HEK293 (cell line): ENCODE data around the gene ARTN.

Experiments used
- CTCF ChIA-PET: fragments of 350-600 bp; formaldehyde crosslinking; extraction: SDS; loops from one replicate; lab custom pipeline; 2021; ENCODE audit warnings: antibody characterized with exemption; lab: Yijun Ruan, JAX
- POLR2A ChIA-PET: fragments of 300-600 bp; formaldehyde crosslinking; extraction: SDS; loops from one replicate; lab custom pipeline; 2020; ENCODE audit warnings: antibody characterized with exemption, inconsistent platforms; lab: Yijun Ruan, JAX
- H3K27ac ChIP-seq: fragments of 200-500 bp; sonication (Bioruptor generic); 2 replicates; pipeline ENCODE4 v1.5.1; 2014; ENCODE audit warnings: low read depth, low read length, control low read depth, inconsistent platforms; ENCODE audit errors: extremely low read depth
- H3K36me3 ChIP-seq, 2 experiments: fragments of 200-500 bp in 1 of 2; sonication (Bioruptor generic) in 1 of 2; 1 replicate in 1 of 2; 2 replicates in 1 of 2; pipeline ENCODE4 v1.5.1; 2014 to 2017; ENCODE audit warnings: inconsistent platforms in 2 of 2, low read length in 2 of 2; ENCODE audit not compliant: control insufficient read depth in 2 of 2, insufficient read depth in 1 of 2
- H3K4me1 ChIP-seq: fragments of 200-500 bp; sonication (Bioruptor generic); 2 replicates; pipeline ENCODE4 v1.5.1; 2014; ENCODE audit warnings: mild to moderate bottlenecking, low read length, inconsistent platforms; ENCODE audit not compliant: control insufficient read depth, insufficient read depth
- H3K4me3 ChIP-seq: 2 replicates; pipeline ENCODE4 v1.5.1; 2011; ENCODE audit warnings: low read depth, mild to moderate bottlenecking, control low read depth, low read length, moderate library complexity
- H3K9me3 ChIP-seq: fragments of 200-500 bp; sonication (Bioruptor generic); 2 replicates; pipeline ENCODE4 v1.5.1; 2014; ENCODE audit warnings: low read depth, low read length, inconsistent platforms; ENCODE audit not compliant: control insufficient read depth, insufficient read depth
- GFI1B ChIP-seq: fragments of 450-650 bp; formaldehyde crosslinking; IDR thresholded peaks from 2 replicates; pipeline ENCODE4 v1.5.1; 2016; ENCODE audit warnings: missing biosample characterization, missing genetic modification characterization
- GLI2 ChIP-seq: fragments of 450-650 bp; formaldehyde crosslinking; IDR thresholded peaks from 2 replicates; pipeline ENCODE4; 2017; ENCODE audit warnings: missing biosample characterization, missing genetic modification characterization, low read depth, borderline replicate concordance
- MEIS1 ChIP-seq: sonication (generic); formaldehyde crosslinking; IDR thresholded peaks from 2 replicates; pipeline ENCODE4 v1.8.1; 2022; ENCODE audit warnings: missing genetic modification reagents, mild to moderate bottlenecking, borderline replicate concordance
- MYNN ChIP-seq: fragments of 450-650 bp; formaldehyde crosslinking; IDR thresholded peaks from 2 replicates; pipeline ENCODE4 v1.5.1; 2016; ENCODE audit warnings: missing biosample characterization, missing genetic modification characterization, borderline replicate concordance
- SP3 ChIP-seq: fragments of 450-650 bp; formaldehyde crosslinking; IDR thresholded peaks from 2 replicates; pipeline ENCODE4 v1.5.1; 2016; ENCODE audit warnings: missing biosample characterization, missing genetic modification characterization
- ZEB2 ChIP-seq: fragments of 450-650 bp; formaldehyde crosslinking; IDR thresholded peaks from 2 replicates; pipeline ENCODE4 v1.5.1; 2016; ENCODE audit warnings: missing biosample characterization, missing genetic modification characterization
- ZNF112 ChIP-seq: fragments of 450-650 bp; formaldehyde crosslinking; IDR thresholded peaks from 2 replicates; pipeline ENCODE4 v1.5.0; 2017; ENCODE audit warnings: missing biosample characterization, missing genetic modification characterization
- ZNF132 ChIP-seq: fragments of 450-650 bp; formaldehyde crosslinking; IDR thresholded peaks from 2 replicates; pipeline ENCODE4 v1.5.1; 2017; ENCODE audit warnings: missing biosample characterization, missing genetic modification characterization, borderline replicate concordance
- ZNF16 ChIP-seq: fragments of 450-650 bp; formaldehyde crosslinking; IDR thresholded peaks from 2 replicates; pipeline ENCODE4 v1.5.1; 2016; ENCODE audit warnings: low read depth, missing biosample characterization, missing genetic modification characterization
- ZNF248 ChIP-seq: fragments of 450-650 bp; formaldehyde crosslinking; IDR thresholded peaks from 2 replicates; pipeline ENCODE4 v1.5.1; 2017; ENCODE audit warnings: missing biosample characterization, missing genetic modification characterization
- ZNF341 ChIP-seq: fragments of 450-650 bp; formaldehyde crosslinking; IDR thresholded peaks from 2 replicates; pipeline ENCODE4; 2016; ENCODE audit warnings: low read depth, missing biosample characterization, missing genetic modification characterization
- ZNF391 ChIP-seq: fragments of 450-650 bp; formaldehyde crosslinking; IDR thresholded peaks from 2 replicates; pipeline ENCODE4 v1.5.1; 2016; ENCODE audit warnings: low read depth, missing biosample characterization, missing genetic modification characterization, borderline replicate concordance
- ZNF48 ChIP-seq: fragments of 450-650 bp; formaldehyde crosslinking; IDR thresholded peaks from 2 replicates; pipeline ENCODE4 v1.5.1; 2016; ENCODE audit warnings: missing biosample characterization, missing genetic modification characterization
- ZNF624 ChIP-seq: fragments of 450-650 bp; formaldehyde crosslinking; IDR thresholded peaks from 2 replicates; pipeline ENCODE4 v1.5.1; 2017; ENCODE audit warnings: missing biosample characterization, missing genetic modification characterization
- ZNF654 ChIP-seq: fragments of 450-650 bp; formaldehyde crosslinking; IDR thresholded peaks from 2 replicates; pipeline ENCODE4 v1.5.1; 2016; ENCODE audit warnings: low read depth, missing biosample characterization, missing genetic modification characterization
- ZNF660 ChIP-seq: fragments of 450-650 bp; IDR thresholded peaks from 2 replicates; pipeline ENCODE4 v1.5.1; 2018; ENCODE audit warnings: missing biosample characterization, mild to moderate bottlenecking, missing genetic modification characterization
- TF ChIP-seq, protein P1 (sequence below): fragments of 450-650 bp; formaldehyde crosslinking; IDR thresholded peaks from 2 replicates; pipeline ENCODE4 v1.5.1; 2016; ENCODE audit warnings: missing biosample characterization, missing genetic modification characterization
- TF ChIP-seq, protein P2 (sequence below): fragments of 450-650 bp; formaldehyde crosslinking; IDR thresholded peaks from 2 replicates; pipeline ENCODE4 v1.5.1; 2017; ENCODE audit warnings: missing biosample characterization, missing genetic modification characterization
- TF ChIP-seq, protein P3 (sequence below): fragments of 450-650 bp; formaldehyde crosslinking; optimal IDR thresholded peaks from 2 replicates; pipeline ENCODE3; 2016; ENCODE audit warnings: missing biosample characterization, mild to moderate bottlenecking, missing genetic modification characterization
- TF ChIP-seq, protein P4 (sequence below): fragments of 450-650 bp; formaldehyde crosslinking; IDR thresholded peaks from 2 replicates; pipeline ENCODE4 v1.5.1; 2016; ENCODE audit warnings: missing biosample characterization, missing genetic modification characterization

The ARTN gene

DNA sequence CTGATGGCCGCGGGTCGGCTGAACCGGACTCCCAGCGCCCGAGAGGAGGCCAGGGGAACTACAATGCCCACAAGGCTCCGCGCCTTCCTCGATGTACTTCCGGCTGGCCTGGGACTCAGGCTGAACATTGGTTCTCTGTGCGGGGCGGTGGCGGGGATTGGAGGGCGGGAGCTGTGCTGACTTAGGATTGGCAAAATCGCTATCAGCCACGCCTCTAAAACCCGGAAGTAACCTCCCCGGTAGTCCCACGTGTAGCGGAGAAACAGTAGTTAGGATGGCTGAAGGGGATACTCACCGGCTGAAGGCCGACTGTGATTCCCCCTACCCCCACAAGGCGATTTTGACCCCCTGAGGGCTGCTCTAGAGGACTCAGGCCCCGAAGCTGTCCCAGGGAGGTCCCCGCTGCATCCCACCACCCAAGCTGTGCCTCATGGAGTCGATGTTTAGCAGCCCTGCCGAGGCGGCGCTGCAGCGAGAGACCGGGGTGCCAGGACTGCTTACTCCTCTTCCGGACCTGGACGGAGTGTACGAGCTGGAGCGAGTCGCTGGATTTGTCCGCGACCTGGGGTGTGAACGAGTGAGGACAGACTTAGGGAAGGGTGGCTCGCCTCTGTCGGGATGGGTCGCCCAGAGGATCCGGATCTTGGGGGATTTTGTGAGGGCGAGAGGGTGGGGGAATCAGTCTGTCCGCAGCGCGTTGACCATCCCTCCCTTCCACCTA is 36.3 kb downstream of the ARTN start, which contains the start of gene DPH2 (continued):
- TF ChIP-seq ZNF48 (tag by site-specific recombination) (no peak), ZNF16 (tag by site-specific recombination) (no peak), ZEB2 (tag by site-specific recombination) (0 out of 2 replicates have a peak, but pooled peaks have one; percentile 21), SP3 (tag by site-specific recombination) (peak; percentile 90), ZNF660 (tag by site-specific recombination) (peak; percentile 56; the same call in 1 of the 2 replicates), ZNF654 (tag by site-specific recombination) (no peak)
- TF ChIP-seq, protein P1, sequence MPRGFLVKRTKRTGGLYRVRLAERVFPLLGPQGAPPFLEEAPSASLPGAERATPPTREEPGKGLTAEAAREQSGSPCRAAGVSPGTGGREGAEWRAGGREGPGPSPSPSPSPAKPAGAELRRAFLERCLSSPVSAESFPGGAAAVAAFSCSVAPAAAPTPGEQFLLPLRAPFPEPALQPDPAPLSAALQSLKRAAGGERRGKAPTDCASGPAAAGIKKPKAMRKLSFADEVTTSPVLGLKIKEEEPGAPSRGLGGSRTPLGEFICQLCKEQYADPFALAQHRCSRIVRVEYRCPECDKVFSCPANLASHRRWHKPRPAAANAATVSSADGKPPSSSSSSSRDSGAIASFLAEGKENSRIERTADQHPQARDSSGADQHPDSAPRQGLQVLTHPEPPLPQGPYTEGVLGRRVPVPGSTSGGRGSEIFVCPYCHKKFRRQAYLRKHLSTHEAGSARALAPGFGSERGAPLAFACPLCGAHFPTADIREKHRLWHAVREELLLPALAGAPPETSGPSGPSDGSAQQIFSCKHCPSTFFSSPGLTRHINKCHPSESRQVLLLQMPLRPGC (tag by site-specific recombination), result no peak
- TF ChIP-seq, protein P2, sequence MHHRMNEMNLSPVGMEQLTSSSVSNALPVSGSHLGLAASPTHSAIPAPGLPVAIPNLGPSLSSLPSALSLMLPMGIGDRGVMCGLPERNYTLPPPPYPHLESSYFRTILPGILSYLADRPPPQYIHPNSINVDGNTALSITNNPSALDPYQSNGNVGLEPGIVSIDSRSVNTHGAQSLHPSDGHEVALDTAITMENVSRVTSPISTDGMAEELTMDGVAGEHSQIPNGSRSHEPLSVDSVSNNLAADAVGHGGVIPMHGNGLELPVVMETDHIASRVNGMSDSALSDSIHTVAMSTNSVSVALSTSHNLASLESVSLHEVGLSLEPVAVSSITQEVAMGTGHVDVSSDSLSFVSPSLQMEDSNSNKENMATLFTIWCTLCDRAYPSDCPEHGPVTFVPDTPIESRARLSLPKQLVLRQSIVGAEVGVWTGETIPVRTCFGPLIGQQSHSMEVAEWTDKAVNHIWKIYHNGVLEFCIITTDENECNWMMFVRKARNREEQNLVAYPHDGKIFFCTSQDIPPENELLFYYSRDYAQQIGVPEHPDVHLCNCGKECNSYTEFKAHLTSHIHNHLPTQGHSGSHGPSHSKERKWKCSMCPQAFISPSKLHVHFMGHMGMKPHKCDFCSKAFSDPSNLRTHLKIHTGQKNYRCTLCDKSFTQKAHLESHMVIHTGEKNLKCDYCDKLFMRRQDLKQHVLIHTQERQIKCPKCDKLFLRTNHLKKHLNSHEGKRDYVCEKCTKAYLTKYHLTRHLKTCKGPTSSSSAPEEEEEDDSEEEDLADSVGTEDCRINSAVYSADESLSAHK, result no peak
- TF ChIP-seq, all 188 proteins: peak for 23

DNA sequence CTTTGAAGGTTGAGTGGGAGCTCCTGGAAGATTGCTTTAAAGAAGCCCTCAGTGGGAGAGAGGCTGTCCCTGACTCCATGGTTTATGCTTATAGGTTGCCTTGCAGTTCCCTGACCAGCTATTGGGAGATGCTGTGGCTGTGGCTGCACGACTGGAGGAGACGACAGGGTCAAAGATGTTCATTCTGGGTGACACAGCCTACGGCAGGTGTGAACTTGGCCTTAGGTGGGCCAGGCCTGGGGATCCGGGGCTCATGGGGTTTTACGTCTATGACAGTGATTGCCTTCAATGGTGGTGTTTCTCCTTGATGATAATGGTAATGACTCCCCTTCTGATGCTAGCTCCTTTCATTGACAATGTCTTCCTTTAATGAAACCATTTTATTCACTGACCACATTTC is 36.9 kb downstream of the ARTN start:
- ChIA-PET CTCF (interaction anchor here (0.6 to 1.2 kb wide), 4 partner anchors 17 to 700 kb away, joined by 3 to 7 read pairs (median 3); no protein-coding TSS in a partner anchor), POLR2A (interaction anchor here (0.8 to 1.7 kb wide), 2 partner anchors 21 to 320 kb away, joined by 3 to 5 read pairs; partner anchors contain the start of gene KDM4A)
- H3K4me3 ChIP-seq, result peak overlapping the region; percentile 89
- H3K9me3 ChIP-seq, result no peaks in the 10 kb centered on the region
- TF ChIP-seq GFI1B (tag by site-specific recombination) (no peak), ZNF112 (tag by site-specific recombination) (no peak), ZNF132 (tag by site-specific recombination) (no peak)
- TF ChIP-seq, protein P2, result no peak
- TF ChIP-seq, protein P1 (tag by site-specific recombination), result no peak
- H3K27ac ChIP-seq, result no peak overlapping the region
- no peaks in the 10 kb centered on the region for H3K4me1 ChIP-seq
- peaks cover 0 to 53% of the 10 kb centered on the region in 2 experiments; a peak in 1 of 3 replicates for H3K36me3 ChIP-seq

DNA sequence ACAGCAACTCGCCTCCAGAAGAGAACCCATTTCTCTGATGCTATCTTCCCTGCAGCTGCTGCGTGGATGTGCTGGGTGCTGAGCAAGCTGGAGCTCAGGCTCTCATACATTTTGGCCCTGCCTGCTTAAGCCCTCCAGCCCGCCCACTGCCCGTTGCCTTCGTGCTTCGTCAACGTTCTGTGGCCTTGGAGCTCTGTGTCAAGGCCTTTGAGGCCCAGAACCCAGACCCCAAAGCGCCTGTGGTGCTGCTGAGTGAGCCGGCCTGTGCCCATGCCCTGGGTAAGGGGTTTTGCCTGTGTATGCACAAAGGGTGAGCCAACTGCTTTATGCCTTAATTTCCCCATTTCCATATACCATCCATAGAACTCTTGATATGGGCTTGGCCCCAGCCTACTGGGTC is 37.3 kb downstream of the ARTN start:
- H3K9me3 ChIP-seq, result no peaks in the 10 kb centered on the region
- H3K4me3 ChIP-seq, result no peak overlapping the region
- H3K4me1 ChIP-seq, result no peaks in the 10 kb centered on the region
- no peak overlapping the region for H3K27ac ChIP-seq
- H3K36me3 ChIP-seq, result peaks cover 0 to 52% of the 10 kb centered on the region in 2 experiments; a peak in 1 of 3 replicates
- ChIA-PET POLR2A (interaction anchor here (1.7 kb wide), 1 partner anchor 321 kb away, joined by 5 read pairs; the partner anchor contains the start of gene KDM4A), CTCF (interaction anchor here (0.6 to 1.2 kb wide), 4 partner anchors 18 to 700 kb away, joined by 3 to 7 read pairs (median 3); no protein-coding TSS in a partner anchor)
- TF ChIP-seq MYNN (tag by site-specific recombination) (no peak), GLI2 (tag by site-specific recombination) (no peak), ZNF624 (tag by site-specific recombination) (no peak), ZNF341 (tag by site-specific recombination) (no peak), ZNF248 (no peak), ZEB2 (tag by site-specific recombination) (no peak), MEIS1 (CRISPR knock-in tag) (no peak), ZNF391 (tag by site-specific recombination) (no peak)
- TF ChIP-seq, protein P3, sequence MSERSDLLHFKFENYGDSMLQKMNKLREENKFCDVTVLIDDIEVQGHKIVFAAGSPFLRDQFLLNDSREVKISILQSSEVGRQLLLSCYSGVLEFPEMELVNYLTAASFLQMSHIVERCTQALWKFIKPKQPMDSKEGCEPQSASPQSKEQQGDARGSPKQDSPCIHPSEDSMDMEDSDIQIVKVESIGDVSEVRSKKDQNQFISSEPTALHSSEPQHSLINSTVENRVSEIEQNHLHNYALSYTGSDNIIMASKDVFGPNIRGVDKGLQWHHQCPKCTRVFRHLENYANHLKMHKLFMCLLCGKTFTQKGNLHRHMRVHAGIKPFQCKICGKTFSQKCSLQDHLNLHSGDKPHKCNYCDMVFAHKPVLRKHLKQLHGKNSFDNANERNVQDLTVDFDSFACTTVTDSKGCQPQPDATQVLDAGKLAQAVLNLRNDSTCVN (tag by site-specific recombination), result no peak
- TF ChIP-seq, protein P4, sequence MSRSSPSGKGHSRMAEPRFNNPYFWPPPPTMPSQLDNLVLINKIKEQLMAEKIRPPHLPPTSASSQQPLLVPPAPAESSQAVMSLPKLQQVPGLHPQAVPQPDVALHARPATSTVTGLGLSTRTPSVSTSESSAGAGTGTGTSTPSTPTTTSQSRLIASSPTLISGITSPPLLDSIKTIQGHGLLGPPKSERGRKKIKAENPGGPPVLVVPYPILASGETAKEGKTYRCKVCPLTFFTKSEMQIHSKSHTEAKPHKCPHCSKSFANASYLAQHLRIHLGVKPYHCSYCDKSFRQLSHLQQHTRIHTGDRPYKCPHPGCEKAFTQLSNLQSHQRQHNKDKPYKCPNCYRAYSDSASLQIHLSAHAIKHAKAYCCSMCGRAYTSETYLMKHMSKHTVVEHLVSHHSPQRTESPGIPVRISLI, result no peak
